NCI-H345 treated with DMSO at 0.1 percent for 48 hours (cell line): ENCODE data around the gene SRSF5.
"Not testable (repeated sequence)": the region's sequence is repeated elsewhere in the genome, so short reads cannot be mapped to it uniquely, and the experiment has no call there.

Experiments
- DNase-seq: peaks from one replicate; lab custom pipeline; 2025; ENCODE audit not compliant: unreplicated experiment; lab: John Stamatoyannopoulos, UW

The SRSF5 gene

DNA sequence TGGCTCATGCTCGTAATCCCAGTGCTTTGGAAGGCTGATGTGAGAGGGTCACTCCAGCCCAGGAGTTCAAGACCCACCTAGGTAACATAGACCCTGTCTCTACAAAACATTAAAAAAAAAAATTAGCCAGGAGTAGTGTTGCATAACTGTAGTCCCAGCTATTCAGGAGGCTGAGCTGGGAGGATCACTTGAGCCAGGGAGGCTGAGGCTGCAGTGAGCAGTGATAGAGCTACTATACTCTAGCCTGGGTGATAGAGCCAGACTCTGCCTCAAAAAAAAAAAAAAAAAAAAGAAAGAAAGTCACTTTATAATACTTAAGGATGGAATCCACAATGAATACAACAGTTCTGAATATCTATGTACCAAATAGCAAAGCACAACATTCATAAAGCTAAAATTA, 40.2 kb downstream of the SRSF5 start:
- no peak for DNase-seq

- DNase-seq: no peak
Measured at GRCh38 chr14:69808919-69809808, 42.2 kb downstream of the SRSF5 start.

DNA sequence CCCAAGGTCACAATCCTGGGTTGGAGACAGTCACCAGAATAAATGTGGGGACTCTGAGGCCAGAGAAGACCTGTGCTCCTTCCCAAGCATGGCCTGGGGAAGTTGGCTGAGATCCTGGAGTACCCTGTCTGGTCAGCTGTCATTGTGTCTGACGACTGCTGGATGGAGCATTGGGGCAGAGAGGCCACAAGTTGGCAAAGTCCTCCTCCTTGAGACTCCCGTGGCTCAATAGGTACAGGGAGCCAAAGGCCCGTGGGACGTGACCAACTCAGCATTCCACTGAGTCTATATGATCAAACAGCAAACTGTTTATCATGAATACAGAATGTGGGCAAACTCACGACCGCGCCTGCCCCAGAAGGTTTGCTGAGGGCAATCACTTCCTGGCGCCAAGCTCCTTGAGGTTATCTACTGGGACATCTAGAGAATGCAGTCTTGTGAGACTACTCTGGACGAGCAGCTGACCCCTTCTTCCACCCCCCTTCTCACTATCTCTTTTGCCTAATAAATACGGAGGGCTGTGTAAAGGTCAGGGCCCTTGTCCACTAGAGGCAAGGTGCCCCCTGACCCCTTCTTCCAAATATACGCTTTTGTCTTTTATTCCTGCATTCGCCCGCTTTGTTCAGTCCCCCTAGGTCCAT, 44.4 kb downstream of the SRSF5 start:
- no peak for DNase-seq

DNA sequence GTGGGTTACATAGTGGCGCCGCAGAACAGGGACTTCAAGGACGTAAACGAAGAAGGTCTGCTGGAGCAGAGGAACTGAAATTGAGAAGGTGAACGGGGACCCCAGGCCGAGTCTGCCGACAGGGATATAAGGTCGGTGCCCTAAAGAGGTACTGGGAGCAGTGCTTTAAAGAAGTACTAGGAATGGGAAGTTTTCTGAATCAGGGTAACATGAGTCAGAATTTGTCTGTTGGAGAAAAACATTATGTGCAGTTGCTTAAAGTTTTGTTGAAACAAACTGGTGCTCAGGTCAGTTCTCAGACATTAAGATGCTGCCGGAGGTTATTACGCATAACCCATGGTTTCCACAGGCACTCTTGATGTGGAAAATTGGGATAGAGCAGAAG, 44.9 kb downstream of the SRSF5 start:
- DNase-seq: no peak

GRCh38 chr14:69812711-69813110, 45.8 kb downstream of the SRSF5 start:
- DNase-seq: no peak

DNA sequence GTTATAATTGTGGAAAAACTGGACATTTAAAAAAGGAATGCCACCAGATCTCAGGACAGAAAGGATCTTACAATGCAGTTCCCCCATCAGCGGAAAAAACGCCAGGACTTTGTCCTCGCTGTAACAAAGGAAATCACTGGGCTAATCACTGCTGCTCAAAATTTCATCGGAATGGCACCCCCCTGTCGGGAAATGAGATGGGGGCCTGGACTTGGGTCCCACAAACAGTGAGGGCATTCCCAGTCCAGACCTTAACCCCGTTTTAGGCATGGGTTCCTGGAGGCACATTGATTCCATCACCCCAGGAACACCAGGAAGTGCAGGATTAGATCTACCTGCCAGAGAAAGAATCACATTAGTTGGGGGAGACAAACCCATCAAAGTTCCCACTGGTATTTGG, 46.4 kb downstream of the SRSF5 start:
- not testable (repeated sequence) for DNase-seq

- no peak for DNase-seq
Measured at GRCh38 chr14:69814397-69814796, 47.5 kb downstream of the SRSF5 start.

DNA sequence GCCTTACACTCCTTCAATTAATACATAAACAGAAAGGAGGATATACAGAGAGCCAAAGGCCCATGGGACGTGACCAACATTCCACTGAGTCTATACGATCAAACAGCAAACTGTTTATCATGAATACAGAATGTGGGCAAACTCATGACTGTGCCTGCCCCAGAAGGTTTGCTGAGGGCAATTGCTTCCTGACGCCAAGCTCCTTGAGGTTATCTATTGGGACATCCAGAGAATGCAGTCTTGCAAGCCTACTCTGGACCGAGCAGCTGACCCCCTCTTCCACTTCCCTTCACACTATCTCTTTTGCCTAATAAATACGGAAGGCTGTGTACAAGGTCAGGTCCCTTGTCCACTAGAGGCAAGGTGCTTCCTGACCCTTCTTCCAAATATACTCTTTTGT, 48.6 kb downstream of the SRSF5 start:
- DNase-seq: no peak

- no peak for DNase-seq
Measured at GRCh38 chr14:69816216-69816615, 49.3 kb downstream of the SRSF5 start.

- peak; percentile 57 for DNase-seq
Measured at GRCh38 chr14:69818758-69819191, 51.8 kb downstream of the SRSF5 start.

GRCh38 chr14:69819607-69820006, 52.7 kb downstream of the SRSF5 start:
- DNase-seq: no peak

GRCh38 chr14:69820991-69821390, 54.0 kb downstream of the SRSF5 start:
- DNase-seq: no peak
